ENCODE measurements around the gene SLC12A3.
A peak's percentile ranks its signal among the peaks of the same experiment; 100 is the strongest.
"Not testable (repeated sequence)": the region's sequence is repeated elsewhere in the genome, so short reads cannot be mapped to it uniquely, and the experiment has no call there.

Gene SLC12A3

DNA sequence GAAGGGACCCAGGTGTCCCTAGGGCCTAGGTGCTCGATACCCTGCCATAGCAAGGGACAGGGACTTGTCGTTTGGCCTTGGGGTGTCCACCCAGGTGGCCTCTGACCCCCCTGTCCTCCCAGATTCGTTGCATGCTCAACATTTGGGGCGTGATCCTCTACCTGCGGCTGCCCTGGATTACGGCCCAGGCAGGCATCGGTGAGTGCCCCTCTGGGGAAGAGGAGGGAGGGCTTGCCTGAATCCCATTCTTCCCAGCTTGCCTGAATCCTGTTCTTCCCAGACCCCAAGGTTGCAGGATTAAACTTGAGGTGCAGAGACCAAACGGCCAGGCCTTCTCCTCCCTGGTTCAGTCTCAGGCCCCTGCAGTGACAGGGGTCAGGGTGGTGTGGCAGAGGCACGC lies 3.2 kb downstream of the SLC12A3 start:
- DNase-seq (ENCODE audit: low read depth in 3 of 3), result no peak

DNA sequence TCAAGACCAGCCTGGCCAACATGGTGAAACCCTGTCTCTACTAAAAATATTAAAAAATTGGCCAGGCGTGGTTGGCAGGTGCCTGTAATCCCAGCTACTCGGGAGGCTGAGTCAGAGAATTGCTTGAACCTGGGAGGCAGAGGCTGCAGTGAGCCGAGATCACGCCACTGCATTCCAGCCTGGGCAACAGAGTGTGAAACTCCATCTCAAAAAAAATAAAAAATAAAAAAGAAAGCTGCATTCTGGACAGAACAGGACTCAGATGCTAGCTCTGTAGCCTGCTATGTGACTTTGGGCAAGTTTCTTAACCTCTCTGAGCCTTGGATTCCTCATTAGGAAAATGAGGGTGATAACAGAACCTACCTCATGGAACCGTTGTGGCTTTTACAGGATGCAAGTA lies 3.8 kb downstream of the SLC12A3 start:
- DNase-seq (ENCODE audit: low read depth in 3 of 3), result not testable (repeated sequence)

DNA sequence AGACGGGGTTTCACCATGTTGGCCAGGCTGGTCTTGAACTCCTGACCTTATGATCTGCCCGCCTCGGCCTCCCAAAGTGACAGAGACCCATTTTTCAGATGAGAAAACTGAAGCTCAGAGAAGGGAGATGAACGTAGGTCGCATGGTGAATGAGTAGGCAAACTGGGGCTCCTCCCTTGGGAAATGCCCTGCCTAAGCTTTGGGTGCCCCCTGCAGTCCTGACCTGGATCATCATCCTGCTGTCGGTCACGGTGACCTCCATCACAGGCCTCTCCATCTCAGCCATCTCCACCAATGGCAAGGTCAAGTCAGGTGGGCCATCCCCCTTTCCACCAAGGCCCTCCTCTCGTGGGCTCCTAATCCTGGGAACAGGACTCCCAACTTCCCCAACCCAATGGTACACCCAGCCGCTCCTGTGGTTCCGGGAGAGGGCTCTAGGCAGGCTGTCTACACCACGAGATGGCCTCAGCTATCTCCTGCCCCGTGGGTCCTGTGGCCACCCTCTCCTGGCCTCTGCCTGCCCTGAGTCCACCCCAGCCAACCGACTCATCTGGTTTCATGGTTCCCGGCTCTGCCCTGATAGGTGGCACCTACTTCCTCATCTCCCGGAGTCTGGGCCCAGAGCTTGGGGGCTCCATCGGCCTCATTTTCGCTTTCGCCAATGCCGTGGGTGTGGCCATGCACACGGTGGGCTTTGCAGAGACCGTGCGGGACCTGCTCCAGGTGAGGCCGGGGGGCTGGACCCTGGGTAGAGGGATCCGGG lies 4.7 kb downstream of the SLC12A3 start:
- peak; percentile 16 to 37 (median 16) for DNase-seq (ENCODE audit: low read depth in 3 of 3)

DNA sequence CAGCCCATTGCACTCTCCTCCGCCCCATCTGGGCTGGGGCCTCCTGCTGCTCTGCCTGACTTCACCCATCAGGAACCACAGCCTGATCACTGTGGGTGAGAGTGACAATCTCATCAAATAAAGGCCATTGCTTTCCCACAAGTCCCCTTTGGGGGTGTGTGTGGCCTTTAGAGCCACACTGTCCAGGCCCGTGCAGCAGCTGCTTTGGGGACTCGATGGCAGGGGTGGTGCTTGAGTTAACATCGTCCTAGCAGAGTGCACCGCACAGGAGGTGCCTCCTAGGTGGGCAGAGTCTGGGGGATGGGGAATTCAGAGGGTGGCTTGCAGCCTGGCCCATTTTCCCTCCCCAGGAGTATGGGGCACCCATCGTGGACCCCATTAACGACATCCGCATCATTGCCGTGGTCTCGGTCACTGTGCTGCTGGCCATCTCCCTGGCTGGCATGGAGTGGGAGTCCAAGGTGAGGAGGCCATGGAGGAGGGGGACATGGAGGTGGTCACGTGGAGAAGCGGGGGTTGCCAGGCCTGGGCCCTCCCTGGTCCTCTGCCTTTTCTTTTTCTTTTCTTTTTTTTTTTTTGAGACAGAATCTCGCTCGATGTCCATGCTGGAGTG lies 5.4 kb downstream of the SLC12A3 start:
- no peak for DNase-seq (ENCODE audit: low read depth in 3 of 3)

DNA sequence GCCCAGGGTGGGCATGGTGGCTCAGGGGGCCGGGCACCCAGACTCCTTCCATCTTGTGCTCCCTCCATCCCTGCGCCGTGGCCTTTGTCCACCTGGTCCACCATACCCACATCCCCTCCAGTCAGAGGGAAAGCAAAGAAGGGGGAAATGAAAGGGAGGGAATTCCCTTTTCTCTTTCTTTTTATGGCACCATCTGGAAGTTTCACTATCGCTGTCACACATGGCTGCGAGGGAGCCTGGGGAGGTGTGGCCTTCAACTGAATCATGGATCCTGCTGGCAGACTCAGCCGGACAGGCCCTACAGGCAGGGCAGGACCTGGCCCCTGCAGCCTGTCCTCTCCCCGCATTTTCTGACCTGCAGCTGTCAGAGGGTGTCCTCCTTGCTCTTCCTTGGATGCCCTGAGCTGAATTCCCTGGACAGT lies 6.2 kb downstream of the SLC12A3 start:
- DNase-seq (ENCODE audit: low read depth in 3 of 3), result no peak

DNA sequence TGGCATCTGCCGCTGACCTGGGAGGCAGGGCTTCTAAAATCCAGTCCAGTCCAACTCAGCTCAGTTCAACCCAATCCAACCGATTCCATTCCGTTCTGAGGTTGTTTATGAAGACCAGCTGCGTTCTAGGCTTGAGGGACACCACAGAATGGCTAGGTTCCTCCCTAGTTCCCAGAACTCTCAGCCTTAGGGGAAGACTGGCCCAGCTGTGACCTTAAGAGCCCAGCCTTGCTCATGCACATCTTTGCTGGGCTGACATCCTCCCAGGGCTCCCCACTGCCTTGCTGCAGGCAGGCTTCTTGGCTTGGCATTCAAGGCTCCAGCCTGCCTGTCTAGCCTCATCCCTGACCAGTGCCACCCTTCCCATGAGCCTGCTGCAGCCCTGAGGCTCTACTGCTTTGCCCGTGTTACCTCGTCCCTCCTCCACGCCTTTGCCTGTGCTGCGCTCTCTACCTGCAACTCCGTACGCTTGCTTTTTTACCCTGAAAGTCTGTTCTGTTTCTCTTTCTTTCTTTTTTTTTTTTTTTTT lies 7.9 kb downstream of the SLC12A3 start:
- DNase-seq (ENCODE audit: low read depth in 3 of 3), result no peak

DNA sequence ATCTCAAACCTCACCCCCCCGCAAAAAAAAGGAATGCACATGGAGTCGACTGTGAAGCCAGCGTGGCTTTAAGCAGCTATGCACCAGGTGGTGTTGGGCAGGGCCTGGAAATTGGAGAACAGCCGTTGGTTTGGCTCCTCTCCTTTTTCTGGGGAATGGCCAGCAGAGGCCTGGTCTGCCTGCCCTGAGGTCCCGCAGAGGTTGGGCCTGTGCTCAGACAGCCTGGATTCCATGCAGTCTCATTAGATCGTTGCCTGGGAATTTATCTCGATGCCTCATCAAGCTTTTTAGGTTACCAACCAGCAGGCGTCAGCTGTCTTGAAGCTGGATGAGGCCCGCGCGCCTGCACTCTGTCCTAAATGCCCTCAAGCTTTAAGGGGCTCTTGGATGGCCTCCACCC lies 9.8 kb downstream of the SLC12A3 start:
- DNase-seq (ENCODE audit: low read depth in 3 of 3), result no peak

DNA sequence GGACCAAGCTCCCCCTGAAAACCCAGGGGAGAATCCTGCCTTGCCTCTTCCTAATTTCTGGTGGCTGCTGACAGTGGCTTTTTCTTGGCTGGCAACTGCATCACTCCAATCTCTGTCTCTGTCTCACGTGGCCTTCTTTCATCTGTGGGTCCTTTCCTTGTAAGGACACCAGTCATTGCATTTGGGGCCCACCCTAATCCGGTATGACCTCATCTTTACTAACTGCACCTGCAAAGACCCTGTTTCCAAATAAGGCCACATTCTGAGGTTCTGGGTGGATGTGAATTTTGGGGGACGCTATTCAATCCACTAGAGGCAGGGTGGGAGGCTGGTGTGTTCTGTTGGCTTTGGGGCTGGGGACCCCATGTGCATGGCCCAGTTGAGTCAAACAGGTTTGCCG lies 11.0 kb downstream of the SLC12A3 start:
- no peak for DNase-seq (ENCODE audit: low read depth in 3 of 3)

DNA sequence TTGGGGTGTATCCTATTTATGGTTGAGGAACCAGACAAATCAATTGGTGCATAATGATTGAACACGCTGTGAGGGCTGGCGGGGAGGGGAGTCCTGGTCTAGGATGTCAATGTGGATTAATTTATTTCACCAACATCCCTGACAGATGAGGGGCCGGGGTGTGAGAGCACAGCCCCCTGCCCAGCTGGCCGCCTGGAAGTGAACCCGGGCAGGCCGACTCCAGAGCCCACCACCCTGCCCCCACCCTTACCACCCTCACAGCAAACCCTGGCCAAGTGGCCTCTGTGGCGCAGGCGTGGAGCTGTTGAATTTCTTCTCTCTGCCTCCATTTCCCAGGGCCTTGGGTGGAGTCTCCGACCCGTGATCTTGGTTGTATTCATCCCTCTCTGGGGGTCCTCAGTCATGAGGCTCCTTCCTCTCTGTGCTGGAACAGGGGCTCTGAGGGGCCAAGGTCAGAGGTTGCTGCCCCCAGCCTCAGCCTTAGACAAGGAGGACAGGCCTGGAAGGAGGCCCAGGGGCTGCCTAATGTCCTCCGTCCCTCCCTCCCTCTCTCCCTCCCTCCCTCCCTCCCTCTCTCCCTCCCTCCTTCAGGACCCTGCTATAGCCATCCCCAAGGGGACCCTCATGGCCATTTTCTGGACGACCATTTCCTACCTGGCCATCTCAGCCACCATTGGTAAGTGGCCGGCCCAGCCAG lies 12.6 kb downstream of the SLC12A3 start:
- DNase-seq (ENCODE audit: low read depth in 3 of 3), result no peak

DNA sequence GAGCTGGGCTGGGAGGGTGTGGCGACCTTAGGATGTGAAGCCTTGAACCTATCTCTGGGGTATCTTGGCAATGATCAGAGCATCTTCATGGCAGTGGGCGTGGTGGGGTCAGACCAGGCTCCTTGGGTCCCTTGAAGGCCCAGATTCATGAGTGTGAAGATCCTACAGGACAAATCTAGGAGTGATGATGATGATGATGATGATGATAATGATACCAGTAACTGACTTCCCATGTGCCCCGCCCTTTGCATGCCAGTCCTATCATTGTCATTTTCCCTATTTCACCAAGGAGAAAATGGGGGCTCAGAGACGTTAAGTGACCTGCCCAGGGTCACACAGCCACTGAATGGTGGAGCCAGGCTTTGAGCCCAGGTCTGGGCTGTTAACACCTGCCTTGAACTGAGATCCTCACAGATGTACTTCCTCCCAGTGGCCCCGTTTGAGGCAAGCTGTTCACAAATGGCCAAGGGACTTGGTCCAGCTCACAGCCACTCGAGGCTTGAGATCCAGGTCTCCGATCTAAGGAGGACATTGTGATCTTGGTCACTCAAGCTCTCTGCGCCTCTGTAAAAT lies 13.4 kb downstream of the SLC12A3 start:
- DNase-seq (ENCODE audit: low read depth in 3 of 3), result no peak

DNA sequence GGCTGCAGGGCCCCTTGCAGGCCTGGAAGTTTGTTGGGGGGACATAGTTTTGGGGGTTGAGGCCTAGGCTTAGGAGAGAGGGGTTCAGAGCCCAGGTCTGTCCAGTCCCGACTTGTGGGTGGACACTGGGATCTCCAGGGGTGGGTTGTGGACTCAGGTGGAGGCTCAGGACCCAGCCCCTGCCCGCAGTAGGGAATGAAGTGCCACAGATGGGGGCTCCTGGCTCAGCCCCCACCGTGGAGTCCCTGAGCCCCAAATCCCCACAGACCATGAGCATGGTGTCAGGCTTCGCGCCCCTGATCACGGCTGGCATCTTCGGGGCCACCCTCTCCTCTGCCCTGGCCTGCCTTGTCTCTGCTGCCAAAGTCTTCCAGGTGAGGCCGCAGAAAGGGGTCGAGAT lies 14.3 kb downstream of the SLC12A3 start:
- no peak for DNase-seq (ENCODE audit: low read depth in 3 of 3)

DNA sequence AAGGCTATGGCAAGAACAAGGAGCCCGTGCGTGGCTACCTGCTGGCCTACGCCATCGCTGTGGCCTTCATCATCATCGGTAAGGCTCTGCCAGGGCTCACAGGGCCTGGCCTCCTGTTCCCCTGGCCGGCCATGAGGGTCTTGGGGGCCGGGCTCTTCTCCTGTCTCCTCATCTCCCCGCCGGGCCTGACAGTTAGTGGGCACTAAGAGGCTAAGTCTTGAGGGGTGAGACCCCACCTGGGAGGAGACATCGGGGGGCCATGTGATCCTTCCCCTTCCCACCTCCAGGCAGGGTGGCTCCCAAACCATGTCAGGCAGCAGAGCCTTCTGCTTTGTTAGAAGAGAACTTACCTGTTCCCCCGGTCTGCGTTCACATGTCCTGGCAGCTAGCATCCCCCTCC lies 15.2 kb downstream of the SLC12A3 start:
- no peak for DNase-seq (ENCODE audit: low read depth in 3 of 3)

DNA sequence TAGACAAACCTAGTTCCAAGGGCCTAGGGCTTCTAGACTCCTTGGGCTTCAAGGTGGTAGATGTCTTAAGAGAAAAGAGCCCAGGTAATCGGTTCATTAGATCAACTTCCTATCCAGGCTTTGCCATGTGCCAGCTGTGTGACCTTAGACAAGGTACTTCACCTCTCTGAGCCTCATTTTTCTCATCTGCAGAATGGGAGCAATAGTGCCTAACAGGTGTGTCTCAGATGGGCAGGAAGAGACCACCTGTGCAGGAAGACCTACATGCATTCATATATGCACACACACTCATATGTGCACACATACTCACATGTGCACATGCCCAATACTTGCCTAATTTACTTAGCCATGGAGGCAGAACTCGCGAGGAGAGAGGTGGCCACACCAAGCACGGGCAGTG lies 15.7 kb downstream of the SLC12A3 start:
- no peak for DNase-seq (ENCODE audit: low read depth in 3 of 3)

DNA sequence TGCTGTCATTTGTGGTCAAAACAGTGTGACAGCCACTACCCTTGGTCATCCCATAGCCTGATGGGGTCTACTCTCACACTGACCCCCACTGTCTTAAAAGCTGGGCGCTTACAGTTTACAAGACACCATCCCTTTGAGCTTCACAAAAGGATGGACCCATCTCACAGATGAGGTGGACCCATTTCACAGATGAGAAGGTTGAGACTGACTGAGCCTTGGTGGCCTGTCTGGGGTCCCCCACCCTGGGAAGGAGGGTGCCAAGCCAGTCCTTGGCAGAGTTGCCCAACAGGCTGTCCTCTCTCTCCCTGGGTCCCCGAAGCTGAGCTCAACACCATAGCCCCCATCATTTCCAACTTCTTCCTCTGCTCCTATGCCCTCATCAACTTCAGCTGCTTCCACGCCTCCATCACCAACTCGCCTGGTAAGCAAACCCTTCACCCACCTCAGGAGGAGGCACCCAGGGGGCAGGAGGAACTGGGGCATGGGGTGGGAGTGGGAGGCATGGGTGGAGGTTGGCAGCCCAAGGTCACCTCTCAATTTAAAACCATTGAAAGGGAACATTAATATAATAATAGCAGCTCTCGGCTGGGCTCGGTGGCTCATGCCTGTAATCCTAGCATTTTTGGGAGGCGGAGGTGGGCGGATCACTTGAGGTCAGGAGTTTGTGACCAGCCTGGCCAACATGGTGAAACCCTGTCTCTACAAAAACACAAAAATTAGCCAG lies 17.2 kb downstream of the SLC12A3 start:
- DNase-seq (ENCODE audit: low read depth in 3 of 3), result no peak

DNA sequence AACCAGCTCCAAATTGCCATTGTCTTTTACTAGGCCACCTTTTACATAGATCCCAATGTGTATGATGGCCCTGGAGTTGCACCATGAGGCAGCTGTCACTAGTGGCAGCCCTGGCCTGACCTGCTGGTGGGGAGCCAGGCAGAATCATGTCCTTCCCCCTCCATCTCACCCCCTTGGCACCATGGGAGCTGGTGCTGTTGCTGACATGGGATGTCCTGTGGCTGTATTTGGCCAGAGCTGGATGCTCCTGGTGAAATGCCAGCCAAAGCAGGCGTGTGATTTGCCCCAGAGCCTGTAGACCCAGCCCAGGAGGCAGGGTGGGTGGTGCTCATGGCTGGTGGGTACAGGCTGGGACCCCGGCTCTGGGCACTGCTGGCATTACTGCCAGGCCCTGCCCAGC lies 18.6 kb downstream of the SLC12A3 start:
- DNase-seq (ENCODE audit: low read depth in 3 of 3), result no peak

DNA sequence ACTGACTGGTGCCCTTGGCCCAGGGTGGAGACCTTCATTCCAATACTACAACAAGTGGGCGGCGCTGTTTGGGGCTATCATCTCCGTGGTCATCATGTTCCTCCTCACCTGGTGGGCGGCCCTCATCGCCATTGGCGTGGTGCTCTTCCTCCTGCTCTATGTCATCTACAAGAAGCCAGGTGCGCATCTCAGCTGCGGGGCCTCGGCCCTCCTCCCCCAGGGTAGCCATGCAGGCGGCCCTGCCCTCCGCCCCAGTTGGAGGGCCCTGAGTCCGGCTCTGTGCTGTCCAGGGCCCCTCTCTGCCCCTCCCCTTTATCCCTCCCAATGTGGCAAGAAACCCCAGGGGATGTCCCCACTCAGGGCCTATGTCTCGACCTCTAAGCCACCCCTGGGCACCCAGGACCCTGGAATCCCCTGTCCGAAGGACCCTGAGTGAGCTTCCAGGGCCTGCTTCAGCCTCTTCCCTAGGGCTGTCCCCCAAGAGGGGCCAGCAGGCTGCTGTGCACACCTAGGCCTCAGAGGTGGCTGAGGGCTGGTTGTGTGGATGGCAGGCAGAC lies 19.1 kb downstream of the SLC12A3 start:
- DNase-seq (ENCODE audit: low read depth in 3 of 3), result no peak

DNA sequence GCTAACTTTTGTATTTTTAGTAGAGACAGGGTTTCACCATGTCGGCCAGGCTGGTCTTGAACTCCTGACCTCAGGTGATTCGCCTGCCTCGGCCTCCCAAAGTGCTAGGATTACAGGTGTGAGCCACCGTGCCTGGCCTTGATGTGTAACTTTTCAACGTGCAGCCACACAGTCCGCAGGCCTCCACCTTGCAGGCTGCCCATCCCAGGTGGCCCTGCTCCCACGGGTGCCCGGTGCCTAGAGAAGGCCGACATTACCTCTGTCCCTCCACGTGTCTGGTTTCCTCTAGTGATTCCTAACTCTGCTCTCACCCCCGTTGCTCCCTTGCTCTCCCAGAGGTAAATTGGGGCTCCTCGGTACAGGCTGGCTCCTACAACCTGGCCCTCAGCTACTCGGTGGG lies 19.9 kb downstream of the SLC12A3 start:
- not testable (repeated sequence) for DNase-seq (ENCODE audit: low read depth in 3 of 3)

DNA sequence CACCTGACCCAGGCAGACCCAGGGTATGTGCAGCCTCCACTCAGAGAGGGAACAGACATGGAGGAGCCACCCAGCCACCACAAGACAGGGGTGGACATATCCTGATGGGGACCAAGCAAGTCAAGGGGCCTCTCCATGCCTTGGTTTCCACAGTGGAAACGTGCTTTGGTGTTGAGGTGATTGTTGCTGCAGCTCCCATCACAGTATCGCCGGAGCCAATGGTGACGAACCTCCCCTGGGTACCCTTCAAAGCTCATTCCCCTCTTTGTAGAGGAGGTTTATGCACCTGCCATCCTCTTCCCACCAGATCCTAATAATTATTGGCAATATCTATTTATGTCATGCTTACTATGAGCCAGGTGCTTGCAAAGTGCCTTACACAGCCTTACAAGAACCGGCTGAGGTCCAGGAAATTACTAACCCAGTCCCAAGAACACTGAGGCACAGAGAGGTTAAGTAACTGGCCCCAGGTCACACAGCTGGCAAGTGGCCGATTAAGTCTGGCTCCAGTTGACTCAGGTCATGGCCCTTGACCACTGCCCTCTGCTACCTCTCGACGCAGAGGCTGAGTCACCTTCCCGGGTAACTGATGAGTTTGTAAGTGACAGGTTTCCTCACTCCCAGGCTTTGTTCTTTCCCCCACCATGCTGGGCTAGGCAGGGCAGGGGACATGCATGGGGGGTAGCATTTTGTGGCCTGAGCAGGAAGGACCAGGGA lies 20.6 kb downstream of the SLC12A3 start:
- DNase-seq (ENCODE audit: low read depth in 3 of 3), result no peak

DNA sequence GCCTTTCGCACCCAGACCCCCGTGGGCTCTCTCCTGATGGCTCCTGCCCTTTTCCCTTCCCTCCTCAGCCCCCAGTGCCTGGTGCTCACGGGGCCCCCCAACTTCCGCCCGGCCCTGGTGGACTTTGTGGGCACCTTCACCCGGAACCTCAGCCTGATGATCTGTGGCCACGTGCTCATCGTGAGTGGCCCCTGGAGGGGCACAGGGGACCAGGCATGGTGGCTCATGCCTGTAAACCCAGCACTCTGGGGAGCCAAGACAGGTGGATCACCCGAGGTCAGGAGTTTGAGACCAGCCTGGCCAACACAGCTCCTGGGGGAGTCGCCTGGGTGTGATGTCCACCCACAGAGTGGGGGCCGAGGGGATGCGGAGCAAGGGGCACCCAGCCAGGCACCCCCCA lies 21.3 kb downstream of the SLC12A3 start:
- DNase-seq (ENCODE audit: low read depth in 3 of 3), result no peak

DNA sequence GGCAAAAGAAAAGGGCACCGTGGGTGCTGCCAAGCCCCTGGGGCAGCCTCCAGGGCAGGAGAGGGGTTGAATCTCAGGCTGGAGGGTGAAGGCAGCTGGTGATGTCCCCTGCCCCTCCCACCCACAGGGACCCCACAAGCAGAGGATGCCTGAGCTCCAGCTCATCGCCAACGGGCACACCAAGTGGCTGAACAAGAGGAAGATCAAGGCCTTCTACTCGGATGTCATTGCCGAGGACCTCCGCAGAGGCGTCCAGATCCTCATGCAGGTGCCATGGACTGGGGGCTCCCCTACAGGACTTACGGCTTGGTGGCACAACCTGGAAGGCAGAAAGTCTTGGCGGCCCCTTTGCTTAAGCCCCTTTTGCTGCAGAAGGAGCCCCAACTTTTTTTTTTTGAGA lies 21.8 kb downstream of the SLC12A3 start:
- no peak for DNase-seq (ENCODE audit: low read depth in 3 of 3)

DNA sequence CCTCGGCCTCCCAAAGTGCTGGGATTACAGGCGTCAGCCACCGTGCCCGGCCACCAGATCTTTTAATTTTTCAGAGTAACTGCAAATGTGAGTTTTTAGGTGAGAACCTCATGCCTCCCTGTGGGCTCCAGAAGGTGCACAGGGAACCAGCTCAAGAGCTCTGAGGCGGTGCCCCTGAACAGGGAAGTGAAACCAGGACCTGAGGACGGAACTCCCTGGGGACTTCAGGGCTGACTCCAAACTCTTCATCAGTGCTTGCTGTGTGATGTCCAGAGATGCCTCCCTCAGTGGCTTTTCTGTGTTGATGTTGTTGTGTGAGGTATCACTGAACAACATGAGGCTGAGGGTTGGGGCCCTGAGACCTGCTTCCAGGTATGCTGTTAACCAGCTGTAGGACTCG lies 23.8 kb downstream of the SLC12A3 start:
- no peak for DNase-seq (ENCODE audit: low read depth in 3 of 3)

Data from stimulated activated CD4-positive, alpha-beta T cell treated with anti-CD3 and anti-CD28 coated beads, TNF-alpha, amount 100 ng/mL, for 48 hours (primary cell).